HFF-Myc (cell line): ENCODE data around the gene ANKRD66.
"Not testable (repeated sequence)": the region's sequence is repeated elsewhere in the genome, so short reads cannot be mapped to it uniquely, and the experiment has no call there.

ENCODE experiments used
- DNase-seq: peaks from one replicate; pipeline ENCODE4 v3.0.0-alpha.2; 2011; ENCODE audit warnings: low read depth; ENCODE audit errors: extremely low read depth
- H3K4me3 ChIP-seq: replicated peaks from 2 replicates; pipeline ENCODE4 v1.5.1; 2011; ENCODE audit warnings: low read depth, mild to moderate bottlenecking, control low read depth, low read length
- TF ChIP-seq, protein P1 (sequence below): IDR thresholded peaks from 2 replicates; pipeline ENCODE4 v1.5.1; 2012; ENCODE audit warnings: mild to moderate bottlenecking, low read depth, low read length, control low read depth; ENCODE audit errors: missing control alignments

ANKRD66 gene

DNA sequence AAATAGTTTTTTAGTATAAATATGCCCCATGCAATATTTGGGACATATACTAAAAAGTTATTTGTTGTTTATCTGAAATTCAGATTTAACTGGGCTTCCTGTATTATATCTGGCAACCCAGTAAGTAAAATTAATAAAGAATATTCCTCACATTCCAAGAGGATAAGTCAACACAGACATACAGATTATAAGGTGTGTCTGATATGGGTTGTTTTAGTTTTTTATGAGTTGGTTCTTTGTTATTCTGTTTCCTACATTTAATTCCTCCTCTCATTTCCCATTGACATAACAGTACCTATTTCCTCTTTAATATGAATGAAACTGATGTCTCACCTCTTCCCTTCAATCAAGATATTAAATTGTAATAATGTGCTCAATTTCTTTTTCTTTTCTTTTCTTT, 9.8 kb upstream of the ANKRD66 start:
- no peak overlapping the region for H3K4me3 ChIP-seq
- no peak for DNase-seq
- TF ChIP-seq, protein P1, sequence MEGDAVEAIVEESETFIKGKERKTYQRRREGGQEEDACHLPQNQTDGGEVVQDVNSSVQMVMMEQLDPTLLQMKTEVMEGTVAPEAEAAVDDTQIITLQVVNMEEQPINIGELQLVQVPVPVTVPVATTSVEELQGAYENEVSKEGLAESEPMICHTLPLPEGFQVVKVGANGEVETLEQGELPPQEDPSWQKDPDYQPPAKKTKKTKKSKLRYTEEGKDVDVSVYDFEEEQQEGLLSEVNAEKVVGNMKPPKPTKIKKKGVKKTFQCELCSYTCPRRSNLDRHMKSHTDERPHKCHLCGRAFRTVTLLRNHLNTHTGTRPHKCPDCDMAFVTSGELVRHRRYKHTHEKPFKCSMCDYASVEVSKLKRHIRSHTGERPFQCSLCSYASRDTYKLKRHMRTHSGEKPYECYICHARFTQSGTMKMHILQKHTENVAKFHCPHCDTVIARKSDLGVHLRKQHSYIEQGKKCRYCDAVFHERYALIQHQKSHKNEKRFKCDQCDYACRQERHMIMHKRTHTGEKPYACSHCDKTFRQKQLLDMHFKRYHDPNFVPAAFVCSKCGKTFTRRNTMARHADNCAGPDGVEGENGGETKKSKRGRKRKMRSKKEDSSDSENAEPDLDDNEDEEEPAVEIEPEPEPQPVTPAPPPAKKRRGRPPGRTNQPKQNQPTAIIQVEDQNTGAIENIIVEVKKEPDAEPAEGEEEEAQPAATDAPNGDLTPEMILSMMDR: no peak

DNA sequence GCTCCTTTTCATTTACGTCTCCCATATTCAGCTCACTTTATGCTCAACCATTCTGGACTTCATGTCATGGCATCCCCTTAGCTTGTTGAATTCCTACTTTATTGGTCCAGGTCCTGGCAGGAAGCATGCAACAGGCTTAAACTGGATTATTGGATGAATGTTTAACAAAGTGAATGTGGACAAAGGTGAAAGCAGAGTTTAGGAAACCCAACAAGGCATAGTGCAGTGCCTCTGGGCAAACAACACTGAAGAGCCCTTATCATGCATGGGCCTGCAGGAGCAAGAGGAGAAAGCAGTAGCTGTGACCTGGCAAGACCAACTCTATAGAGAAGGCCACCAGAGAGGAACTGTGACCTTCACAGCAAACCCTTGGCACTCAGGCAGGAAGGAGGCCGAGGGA, 5.3 kb upstream of the ANKRD66 start:
- DNase-seq: no peak
- H3K4me3 ChIP-seq: no peak overlapping the region
- TF ChIP-seq, protein P1: no peak

DNA sequence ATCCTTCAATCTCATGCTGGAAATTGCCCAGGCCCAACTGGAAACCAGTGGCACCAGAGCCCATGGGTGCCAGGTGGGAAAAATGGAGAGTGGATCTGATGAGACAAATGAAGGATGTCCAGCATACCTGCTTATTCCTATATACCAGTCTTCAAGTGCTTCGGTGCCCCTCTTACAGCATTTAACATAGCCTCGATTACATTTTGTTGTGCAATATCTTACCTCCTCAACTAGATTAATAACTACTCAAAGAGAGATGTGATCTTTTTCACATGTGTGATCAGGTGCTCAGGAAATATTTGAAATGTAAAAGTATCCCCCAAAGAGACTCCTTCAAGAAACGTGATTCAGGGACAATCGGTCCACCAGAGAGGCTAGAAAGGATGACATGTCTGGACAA, 4.8 kb upstream of the ANKRD66 start:
- no peak overlapping the region for H3K4me3 ChIP-seq
- TF ChIP-seq, protein P1: no peak

DNA sequence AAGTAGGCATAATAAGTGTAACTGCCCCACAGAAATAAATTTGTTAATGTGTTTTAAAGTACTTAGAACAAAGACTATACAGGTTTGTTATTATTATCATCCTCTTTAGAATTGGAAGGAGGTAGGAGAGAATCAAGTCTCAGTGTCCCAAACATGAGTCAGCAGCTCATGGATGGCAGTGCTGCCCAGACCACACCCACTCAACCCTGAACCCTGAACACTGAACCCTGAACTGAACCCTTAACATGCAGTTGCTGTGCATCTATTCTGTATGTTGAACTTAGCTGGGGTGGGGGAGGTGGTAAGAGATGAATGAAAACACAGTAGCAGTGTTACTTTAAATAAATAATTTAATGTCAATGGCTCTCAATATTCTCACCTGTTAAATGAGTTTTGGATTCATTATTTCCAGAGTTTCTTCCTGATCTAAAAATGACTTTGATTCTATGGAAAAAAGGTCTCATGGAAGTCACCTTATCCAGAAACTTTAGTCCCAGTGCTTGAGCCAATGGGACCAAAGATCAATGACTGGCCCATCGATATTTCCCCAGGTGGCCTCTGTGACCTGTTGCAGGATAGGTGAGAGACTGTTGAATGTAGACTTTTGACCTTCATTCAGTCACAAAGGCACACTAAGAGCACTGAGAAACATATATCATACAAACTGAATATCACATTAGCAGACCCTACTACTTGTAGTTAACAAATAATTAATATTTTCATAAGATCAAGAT, 3.1 kb upstream of the ANKRD66 start:
- no peak overlapping the region for H3K4me3 ChIP-seq
- TF ChIP-seq, protein P1: no peak
- DNase-seq: no peak

More for the DNA sequence above, 4.8 kb upstream of the ANKRD66 start:
- no peak for DNase-seq

DNA sequence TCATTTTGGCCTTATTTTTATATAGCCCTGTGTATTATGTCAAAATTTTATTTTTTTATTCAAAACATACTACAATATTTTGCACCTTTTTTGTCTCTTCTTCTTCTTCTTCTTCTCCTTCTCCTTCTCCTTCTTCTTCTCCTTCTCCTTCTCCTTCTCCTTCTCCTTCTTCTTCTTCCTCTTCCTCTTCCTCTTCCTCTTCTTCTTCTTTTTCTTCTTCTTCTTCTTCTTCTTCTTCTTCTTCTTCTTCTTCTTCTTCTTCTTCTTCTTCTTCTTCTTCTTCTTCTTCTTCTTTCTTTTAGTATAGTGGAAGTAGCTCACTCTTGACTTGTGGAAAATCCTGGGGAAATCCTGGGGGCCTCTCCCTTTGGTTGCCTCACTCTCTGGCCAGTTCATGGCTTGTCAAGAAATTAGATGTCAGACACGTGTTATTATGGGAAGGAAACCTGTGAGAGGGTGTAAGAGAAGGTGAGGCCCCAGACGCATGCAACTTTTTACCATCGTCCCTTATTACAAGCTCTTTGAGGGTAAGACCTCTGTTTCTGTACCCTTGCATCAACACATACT, 2.5 kb upstream of the ANKRD66 start:
- DNase-seq, H3K4me3 ChIP-seq: not testable (repeated sequence)

DNA sequence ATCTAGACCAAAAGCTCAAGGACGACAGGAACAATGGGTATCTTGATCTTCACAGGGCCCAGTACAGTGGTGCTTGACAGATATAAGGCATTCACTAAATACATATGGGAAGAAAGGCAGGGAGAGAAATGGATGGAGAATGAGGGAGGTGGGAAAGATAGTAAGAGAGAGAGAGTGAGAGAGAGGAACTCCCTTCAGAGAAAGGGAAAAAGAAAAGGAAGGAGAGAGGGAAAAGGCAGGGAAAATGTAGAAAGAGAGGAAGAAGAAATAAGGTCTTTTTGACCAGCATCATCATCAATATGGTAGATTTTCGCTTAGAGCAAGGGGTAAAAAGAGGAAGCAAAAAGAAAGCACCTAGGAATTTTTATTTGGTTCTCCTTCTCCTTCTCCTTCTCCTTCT, 760 bp upstream of the ANKRD66 start:
- TF ChIP-seq, protein P1: no peak

DNA sequence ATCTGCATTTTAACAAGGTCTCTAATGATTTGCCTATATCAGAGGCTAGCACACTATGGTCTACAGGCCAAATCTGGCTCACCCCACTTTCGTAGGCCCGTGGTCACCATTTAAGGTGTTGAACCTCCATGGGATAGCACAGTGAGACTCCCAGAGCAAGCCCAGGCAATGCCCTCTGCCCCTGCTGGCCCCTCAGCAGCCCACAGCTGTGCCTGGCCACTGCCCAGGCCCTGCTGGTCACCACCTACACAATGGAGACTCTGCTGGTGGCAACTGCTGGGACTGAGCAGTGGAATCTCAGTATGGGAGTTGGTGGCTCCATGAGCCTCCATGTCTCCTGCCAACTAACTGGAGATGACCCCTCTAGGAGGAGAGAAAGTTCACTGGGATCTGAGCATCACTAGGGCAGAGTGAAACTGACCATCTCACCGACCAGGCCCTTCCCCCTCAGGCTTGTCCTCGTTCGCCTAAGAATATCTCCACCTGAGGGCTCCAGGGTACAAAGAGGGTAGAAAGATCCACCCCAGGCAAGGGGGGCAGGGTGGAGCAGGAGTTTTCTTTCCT, 2.3 kb downstream of the ANKRD66 start:
- TF ChIP-seq, protein P1: no peak
- no peak overlapping the region for H3K4me3 ChIP-seq
- no peak for DNase-seq

More for the DNA sequence above, 760 bp upstream of the ANKRD66 start:
- no peak for DNase-seq
- H3K4me3 ChIP-seq: no peak overlapping the region
